Measurements from ENCODE around the gene CAPN15.

GRCh38 chr16:590815-591200 lies 63.3 kb downstream of the CAPN15 start:
- TF ChIP-seq CTCF (conservative IDR thresholded peaks at IDR 0.05; ENCODE audit: low read depth, low read length), result no peak
- no peak for TF ChIP-seq EZH2 (IDR thresholded peaks at IDR 0.05; ENCODE audit: borderline replicate concordance, low read depth, low read length, poor library complexity, severe bottlenecking)

All from A673 (cell line).